Non-pigmented ciliary epithelial cell (primary cell): Measurements from ENCODE around the gene PAIP2.
"Not testable (repeated sequence)": the region's sequence is repeated elsewhere in the genome, so short reads cannot be mapped to it uniquely, and the experiment has no call there.

Experiments used
- DNase-seq: peaks from one replicate; pipeline ENCODE4 v3.0.0-alpha.2; 2010; ENCODE audit warnings: low read depth

Gene PAIP2

DNA sequence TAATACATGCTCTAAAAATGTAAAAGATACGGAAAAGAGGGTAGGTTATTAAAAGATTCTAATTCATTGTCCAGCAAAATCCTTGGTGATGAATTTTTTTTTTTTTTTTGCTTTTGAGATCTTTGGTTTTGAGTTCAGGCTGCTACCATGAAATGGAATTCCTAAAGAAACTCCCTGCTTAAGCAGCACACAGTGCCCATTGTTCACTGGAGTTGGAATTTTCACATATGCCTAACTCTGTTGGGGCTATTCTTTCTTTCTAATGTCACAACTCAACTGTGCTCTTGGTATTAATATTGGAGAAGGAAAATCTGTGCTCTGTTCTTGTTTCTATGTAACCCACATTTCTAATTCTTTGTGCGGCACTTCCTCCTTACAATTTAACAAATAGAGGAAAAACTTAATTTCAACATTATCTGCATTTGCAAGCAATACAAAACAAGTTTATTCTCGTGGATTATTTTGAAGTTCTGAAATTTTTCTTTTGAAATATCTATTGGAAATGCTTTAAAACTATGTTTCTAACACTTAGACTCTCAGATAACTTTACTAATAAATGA is 26.5 kb upstream of the PAIP2 start:
- no peak for DNase-seq

GRCh38 chr5:139335811-139336210 is 5.8 kb upstream of the PAIP2 start:
- no peak for DNase-seq

DNA sequence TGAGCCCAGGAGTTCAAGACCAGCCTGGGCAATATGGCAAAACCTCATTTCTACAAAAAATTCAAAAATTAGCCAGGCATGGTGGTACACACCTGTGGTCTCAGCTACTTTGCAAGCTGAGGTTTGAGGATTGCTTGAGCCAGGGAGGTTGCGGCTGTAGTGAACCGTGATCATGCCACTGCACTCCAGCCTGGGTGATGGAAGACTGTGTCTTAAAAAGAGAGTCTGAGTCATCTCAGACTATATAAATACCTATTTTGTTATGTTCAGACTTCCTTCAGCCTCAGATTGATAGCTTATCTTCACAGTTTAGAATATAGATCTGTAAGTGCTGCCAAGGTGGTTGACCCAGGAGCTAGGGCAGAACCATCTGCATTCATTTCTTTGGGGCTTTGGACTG is 1.6 kb upstream of the PAIP2 start:
- DNase-seq: no peak

DNA sequence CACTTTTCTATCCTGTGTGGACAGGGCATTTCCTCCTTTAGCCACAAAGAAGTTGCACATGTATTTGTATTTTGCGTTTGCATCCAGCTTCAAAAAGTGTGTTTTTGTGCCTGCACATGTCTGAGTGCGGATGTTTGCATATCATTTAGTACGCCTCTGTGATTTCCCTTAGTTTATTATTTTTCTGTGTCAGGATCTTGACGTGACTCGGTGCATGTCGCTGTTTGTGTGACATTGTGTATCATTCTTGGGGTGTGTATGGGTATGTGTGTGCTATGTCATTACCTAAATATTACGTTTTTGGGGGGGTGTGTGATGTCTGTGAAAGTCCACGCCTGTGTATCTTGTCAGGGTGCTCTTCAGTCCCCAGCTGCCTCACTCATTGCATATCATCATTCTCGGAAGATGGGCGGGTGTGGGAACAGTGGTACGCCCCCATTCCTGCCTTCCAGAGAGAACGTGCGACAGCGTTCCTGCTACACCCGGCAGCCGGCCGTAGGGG is 416 bp upstream of the PAIP2 start:
- no peak for DNase-seq

- DNase-seq: no peak
Observed at GRCh38 chr5:139342423-139342723, 719 bp downstream of the PAIP2 start.

- DNase-seq: no peak
Observed at GRCh38 chr5:139343476-139343875, 1.8 kb downstream of the PAIP2 start.

GRCh38 chr5:139344177-139344576 is 2.5 kb downstream of the PAIP2 start:
- no peak for DNase-seq

DNA sequence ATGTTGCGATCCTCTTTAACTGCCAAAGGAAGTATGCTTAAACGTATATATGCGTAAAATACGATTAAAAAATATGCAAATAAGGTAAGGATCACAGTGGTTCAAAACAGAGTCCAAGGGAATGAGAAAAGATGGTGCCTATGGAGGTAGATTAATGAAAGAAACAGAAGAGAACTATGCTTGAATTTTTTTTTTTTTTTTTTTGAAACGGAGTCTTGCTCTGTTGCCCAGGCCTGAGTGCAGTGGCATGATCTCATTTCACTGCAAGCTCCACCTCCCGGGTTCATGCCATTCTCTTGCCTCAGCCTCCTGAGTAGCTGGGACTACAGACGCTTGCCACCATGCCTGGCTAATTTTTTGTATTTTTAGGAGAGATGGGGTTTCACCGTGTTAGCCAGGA is 3.8 kb downstream of the PAIP2 start:
- not testable (repeated sequence) for DNase-seq

DNA sequence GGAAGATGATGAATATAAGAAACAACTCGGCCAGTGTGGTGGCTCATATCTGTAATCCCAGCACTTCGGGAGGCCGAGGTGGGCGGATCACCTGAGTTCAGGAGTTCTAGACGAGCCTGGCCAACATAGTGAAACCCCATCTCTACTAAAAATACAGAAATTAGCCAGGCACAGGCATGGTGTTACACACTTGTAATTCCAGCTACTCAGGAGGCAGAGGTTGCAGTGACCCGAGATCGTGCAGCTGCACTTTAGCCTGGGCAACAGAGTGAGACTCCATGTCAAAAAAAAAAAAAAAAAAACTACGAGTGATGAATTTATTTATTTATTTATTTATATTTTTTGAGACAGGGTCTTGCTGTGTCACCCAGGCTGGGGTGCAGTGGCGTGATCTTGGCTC is 6.2 kb downstream of the PAIP2 start:
- not testable (repeated sequence) for DNase-seq

DNA sequence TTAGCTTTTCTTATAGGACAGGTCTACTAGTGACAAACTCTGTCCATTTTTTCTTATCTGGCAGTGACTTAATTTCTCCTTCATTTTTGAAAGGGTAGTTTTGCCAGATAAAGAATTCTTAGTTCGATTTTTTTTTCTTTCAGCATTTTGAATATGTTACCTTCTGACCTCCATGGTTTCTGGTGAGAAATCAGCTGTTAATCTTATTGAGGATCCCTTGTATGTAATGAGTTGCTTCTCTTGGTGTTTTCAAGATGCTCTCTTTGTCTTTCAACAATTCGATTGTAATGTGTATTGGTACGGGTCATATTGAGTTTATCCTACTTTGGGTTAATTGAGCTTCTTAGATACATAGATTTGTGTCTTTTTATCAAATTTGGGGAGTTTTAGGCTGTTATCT is 12.5 kb downstream of the PAIP2 start:
- no peak for DNase-seq

DNA sequence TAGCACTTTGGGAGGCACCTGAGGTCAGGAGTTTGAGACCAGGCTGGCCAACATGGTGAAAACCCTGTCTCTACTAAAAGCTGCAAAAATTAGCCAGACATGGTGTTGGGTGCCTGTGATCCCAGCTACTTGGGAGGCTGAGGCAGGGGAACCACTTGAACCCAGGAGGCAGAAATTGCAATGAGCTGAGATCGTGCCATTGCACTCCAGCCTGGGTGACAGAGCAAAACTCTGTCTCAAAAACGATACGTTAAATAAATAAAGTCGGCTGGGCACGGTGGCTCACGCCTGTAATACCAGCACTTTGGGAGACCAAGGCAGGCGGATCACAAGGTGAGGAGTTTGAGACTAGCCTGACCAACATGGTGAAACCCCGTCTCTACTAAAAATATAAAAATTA is 14.2 kb downstream of the PAIP2 start:
- not testable (repeated sequence) for DNase-seq

DNA sequence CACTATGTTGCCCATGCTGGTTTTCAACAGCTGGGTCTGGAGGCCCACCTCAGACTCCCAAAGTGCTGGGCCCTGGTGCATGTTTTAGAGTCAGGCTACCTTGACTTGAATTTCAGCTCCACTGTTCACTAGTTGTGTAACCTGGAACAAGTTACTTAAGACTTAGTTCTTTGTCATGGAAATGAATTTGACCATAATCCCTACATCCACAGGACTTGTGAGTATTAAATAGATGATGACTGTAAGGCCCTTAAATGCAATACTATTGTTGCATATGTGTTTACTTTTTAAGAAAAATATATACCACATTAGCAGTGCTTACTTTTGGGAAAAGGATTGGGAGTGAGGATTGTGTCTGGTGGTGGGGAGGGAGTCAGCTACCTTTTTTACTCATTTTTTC is 16.4 kb downstream of the PAIP2 start:
- no peak for DNase-seq

DNA sequence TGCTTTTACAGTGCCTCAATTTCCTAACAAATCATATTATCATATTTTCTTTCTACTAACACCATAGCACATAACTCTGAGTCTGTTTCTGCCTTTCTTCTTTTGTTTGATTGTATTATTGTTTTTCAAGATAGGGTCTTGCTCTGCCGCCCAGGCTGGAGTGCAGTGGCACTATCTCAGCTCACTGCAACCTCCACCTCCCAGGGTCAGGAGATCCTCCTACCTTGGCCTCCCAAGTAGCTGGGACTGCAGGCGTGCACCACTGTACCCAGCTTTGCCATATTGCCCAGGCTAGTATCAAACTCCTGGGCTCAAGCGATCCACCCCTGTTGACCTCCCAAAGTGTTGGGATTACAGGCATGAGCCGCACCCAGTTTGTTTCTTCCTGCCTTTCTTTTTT is 18.7 kb downstream of the PAIP2 start:
- no peak for DNase-seq

- no peak for DNase-seq
Observed at GRCh38 chr5:139361835-139362429, 20.3 kb downstream of the PAIP2 start.

- DNase-seq: no peak
Observed at GRCh38 chr5:139363937-139364336, 22.3 kb downstream of the PAIP2 start.

GRCh38 chr5:139364466-139364865 is 22.8 kb downstream of the PAIP2 start:
- DNase-seq: no peak

DNA sequence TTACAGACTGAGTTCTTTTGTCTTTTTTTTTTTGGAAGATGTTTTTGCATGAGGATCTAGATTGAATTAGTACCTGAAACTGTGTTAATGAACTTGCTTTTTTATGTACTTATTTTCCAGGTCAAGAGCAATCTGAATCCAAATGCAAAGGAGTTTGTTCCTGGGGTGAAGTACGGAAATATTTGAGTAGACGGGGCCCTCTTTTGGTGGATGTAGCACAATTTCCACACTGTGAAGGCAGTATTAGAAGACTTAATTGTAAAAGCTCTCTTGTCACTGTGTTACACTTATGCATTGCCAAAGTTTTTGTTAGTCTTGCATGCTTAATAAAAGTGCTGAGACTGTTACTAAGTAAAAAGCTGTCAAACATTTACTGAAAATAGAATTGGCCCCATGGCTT is 27.0 kb downstream of the PAIP2 start:
- DNase-seq: no peak

- DNase-seq: peak; percentile 50
Observed at GRCh38 chr5:139369181-139369580, 27.5 kb downstream of the PAIP2 start.

DNA sequence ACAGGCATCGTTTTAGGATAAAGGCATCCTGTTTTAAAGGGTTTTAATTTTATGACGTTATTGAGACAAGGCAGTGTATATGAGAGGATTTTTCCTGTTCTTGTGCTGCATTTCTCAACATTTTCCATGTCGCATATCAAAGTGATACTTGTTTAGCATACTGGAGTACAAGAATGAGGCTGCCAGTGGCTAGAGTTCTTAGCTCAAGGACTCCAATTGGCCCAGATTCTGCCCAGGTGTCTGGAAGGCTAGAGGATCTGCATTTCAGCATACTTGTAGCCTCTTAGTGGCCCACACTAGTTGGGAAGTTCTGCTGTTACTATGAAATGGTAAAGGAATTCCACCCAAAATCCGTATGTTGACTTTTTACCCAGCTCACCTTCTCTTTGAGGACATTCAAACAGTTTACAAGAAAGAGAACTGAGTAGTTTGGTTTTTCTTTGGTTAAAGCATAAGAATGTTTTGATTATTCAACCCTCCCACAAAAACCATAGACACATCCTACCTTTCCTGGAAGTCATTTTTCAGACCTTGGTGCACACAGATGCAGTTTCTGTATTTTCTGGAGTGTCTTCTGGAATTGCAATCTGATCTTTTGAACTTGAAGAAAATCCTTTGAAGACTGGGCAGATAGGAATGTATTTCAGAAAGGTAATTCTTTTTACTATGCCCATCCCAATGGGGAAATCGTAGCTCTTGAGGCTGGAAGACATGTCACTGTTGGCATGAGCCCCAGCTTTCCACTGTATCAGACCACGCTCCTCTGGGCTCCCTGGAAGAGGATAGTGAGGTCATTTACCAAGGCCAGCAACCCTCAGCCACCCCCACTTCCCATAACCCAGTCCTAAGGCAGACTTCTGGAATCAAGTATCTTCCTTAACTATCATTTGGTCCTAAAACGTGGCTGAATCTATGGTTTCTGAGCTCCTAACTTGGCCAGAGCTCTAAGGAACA is 30.1 kb downstream of the PAIP2 start:
- no peak for DNase-seq

DNA sequence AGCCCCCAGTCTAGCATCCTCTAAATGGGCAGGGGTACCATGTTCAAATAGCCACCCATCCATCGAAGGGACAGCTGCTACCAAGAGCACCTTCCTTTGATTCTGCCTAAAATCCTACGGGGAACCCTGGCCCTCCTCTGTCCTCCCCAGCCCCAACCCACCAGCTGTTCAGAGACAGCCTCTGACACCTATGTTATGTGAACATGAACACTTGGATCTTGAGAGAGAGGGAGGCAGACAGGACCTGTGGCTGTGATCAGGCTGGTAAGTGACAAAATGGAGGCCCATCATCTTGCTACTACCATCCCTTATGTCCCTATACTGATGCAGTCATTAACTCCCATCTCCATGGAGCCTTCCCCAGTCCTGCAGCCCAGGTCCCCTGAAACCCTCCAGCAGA is 33.3 kb downstream of the PAIP2 start:
- DNase-seq: no peak

DNA sequence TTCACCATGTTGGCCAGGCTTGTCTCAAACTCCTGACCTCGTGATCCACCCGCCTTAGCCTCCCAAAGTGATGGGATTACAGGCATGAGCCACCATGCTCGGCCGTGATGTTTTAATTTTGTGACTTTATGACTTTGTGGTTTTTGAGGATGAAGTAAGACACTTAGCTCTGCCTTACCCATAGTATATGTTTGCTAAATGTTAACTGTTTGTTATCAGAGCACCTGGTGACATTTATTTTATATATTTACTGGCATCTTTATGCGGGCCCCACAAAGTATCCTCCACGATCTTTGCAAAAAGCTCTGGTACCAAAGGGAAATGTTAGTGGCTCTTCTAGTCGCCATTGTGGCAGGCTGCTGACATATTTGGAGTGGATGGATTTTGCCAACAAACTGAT is 34.7 kb downstream of the PAIP2 start:
- DNase-seq: no peak

GRCh38 chr5:139377226-139377625 is 35.6 kb downstream of the PAIP2 start:
- no peak for DNase-seq

DNA sequence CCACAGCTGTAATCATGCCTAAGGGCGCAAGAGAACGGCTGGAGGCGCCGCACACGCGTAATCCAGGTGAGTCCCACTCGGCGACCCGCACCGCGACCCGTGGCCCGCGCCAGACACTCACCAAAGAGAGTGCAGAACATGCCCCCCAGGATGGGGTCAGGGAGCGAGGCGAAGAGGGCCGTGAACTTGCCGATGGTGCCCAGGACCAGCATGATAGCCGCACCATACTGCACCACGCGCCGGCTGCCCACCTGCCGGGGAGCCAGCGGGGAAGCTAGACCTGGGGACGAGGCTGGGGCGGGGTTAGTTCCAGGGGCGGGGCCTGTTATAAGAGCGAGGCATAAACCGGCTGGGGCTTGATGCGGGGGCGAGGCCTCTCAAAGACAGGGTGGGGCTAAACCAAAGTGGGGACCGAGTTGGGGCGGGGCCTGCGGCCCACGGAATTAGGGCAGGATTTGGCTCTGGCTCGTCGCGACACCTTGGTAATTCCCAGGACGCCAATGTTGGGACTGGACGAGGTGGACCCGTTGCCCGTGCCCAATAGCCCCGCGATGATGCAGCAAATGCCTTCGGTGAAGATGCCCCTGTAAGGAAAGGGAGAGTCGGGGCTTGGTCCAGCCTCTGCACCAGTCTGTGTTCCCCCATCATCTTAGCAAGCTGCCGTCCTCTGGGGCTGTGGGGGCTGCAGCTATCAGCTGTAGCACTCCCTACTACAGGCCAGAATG is 36.6 kb downstream of the PAIP2 start:
- no peak for DNase-seq
